ENCODE results near the gene CEP44. TPM values are rescaled to one million over a fixed set of nuclear protein-coding genes. Genes with fewer than 3 reads are reported as not detected.

The CEP44 gene
- total RNA-seq, 1 experiment from 2014 or later = 15.8 TPM

GRCh38 chr4:174349156-174349555 lies 65.4 kb downstream of the CEP44 start:
- Mint-ChIP-seq H3K27ac (ENCODE audit: unreplicated experiment) (no peak overlapping the region), H3K9me3 (ENCODE audit: low read depth, unreplicated experiment) (peaks cover 11% of the 10 kb centered on the region), H3K4me1 (ENCODE audit: low read depth, unreplicated experiment) (no peaks in the 10 kb centered on the region), H3K27me3 (ENCODE audit: unreplicated experiment) (no peaks in the 10 kb centered on the region), H3K36me3 (ENCODE audit: insufficient read depth, unreplicated experiment) (no peaks in the 10 kb centered on the region), H3K4me3 (ENCODE audit: low read depth, unreplicated experiment) (no peak overlapping the region)
- no peak for DNase-seq
- BruUV-seq (replicated peaks) = no TSS peak
- CTCF ChIA-PET = no interaction called here
- TF ChIP-seq, protein P1, sequence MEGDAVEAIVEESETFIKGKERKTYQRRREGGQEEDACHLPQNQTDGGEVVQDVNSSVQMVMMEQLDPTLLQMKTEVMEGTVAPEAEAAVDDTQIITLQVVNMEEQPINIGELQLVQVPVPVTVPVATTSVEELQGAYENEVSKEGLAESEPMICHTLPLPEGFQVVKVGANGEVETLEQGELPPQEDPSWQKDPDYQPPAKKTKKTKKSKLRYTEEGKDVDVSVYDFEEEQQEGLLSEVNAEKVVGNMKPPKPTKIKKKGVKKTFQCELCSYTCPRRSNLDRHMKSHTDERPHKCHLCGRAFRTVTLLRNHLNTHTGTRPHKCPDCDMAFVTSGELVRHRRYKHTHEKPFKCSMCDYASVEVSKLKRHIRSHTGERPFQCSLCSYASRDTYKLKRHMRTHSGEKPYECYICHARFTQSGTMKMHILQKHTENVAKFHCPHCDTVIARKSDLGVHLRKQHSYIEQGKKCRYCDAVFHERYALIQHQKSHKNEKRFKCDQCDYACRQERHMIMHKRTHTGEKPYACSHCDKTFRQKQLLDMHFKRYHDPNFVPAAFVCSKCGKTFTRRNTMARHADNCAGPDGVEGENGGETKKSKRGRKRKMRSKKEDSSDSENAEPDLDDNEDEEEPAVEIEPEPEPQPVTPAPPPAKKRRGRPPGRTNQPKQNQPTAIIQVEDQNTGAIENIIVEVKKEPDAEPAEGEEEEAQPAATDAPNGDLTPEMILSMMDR (IDR thresholded peaks at IDR 0.05; ENCODE audit: unreplicated experiment) = no peak
- intact Hi-C loops (cut with micrococcal nuclease; ENCODE audit: unreplicated experiment) = no loop called here

DNA sequence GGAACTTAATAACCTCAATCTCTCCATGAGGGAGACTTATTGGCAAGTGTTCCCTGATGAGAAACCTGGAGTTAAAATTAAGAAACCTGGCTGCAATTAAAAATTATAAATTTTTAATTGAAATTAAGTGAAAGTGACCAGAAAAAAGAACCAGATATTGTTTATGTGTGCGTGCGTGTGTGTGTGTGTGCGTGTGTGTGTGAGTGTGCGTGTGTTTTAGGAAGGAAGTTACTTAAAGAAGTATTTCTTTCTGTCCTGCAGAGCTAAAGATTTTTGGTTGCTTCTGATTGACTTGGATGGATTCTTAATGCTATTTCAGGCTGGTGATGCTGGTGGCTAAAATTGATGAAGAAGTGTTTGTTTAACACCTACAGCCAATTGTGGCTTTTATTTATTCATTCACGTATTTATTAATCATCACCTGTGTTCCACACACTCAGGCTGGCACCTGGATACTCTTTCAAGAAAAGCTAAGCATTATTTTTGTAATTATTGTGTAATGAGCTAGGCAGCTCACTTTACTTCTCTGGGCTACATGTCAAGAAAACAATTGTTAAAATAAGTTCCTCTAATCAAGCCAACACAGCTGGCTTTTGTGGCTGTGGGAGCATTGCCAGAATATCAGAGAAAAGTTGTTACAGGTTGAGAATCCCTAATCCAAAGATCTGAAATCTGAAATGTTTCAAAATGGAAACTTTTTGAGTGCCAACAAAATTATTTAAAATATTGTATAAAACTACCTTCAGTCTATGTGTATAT lies 68.5 kb downstream of the CEP44 start:
- no peaks in the 10 kb centered on the region for H3K36me3 Mint-ChIP-seq (ENCODE audit: insufficient read depth, unreplicated experiment)
- CTCF ChIA-PET = no interaction called here
- TF ChIP-seq, protein P1 (IDR thresholded peaks at IDR 0.05; ENCODE audit: unreplicated experiment) = no peak
- no TSS peak for BruUV-seq (replicated peaks)
- no peaks in the 10 kb centered on the region for H3K4me1 Mint-ChIP-seq (ENCODE audit: low read depth, unreplicated experiment)
- H3K4me3 Mint-ChIP-seq (ENCODE audit: low read depth, unreplicated experiment) = no peak overlapping the region
- H3K9me3 Mint-ChIP-seq (ENCODE audit: low read depth, unreplicated experiment) = peaks cover 4% of the 10 kb centered on the region
- intact Hi-C loops (cut with micrococcal nuclease; ENCODE audit: unreplicated experiment) = no loop called here
- DNase-seq = no peak
- H3K27me3 Mint-ChIP-seq (ENCODE audit: unreplicated experiment) = no peaks in the 10 kb centered on the region
- no peak overlapping the region for H3K27ac Mint-ChIP-seq (ENCODE audit: unreplicated experiment)

GRCh38 chr4:174357321-174357720 lies 73.6 kb downstream of the CEP44 start:
- Mint-ChIP-seq H3K9me3 (ENCODE audit: low read depth, unreplicated experiment) (no peaks in the 10 kb centered on the region), H3K4me3 (ENCODE audit: low read depth, unreplicated experiment) (no peak overlapping the region), H3K27ac (ENCODE audit: unreplicated experiment) (no peak overlapping the region), H3K36me3 (ENCODE audit: insufficient read depth, unreplicated experiment) (no peaks in the 10 kb centered on the region), H3K27me3 (ENCODE audit: unreplicated experiment) (no peaks in the 10 kb centered on the region), H3K4me1 (ENCODE audit: low read depth, unreplicated experiment) (no peaks in the 10 kb centered on the region)
- TF ChIP-seq, protein P1 (IDR thresholded peaks at IDR 0.05; ENCODE audit: unreplicated experiment) = no peak
- intact Hi-C loops (cut with micrococcal nuclease; ENCODE audit: unreplicated experiment) = no loop called here
- no TSS peak for BruUV-seq (replicated peaks)
- no peak for DNase-seq
- CTCF ChIA-PET = no interaction called here

DNA sequence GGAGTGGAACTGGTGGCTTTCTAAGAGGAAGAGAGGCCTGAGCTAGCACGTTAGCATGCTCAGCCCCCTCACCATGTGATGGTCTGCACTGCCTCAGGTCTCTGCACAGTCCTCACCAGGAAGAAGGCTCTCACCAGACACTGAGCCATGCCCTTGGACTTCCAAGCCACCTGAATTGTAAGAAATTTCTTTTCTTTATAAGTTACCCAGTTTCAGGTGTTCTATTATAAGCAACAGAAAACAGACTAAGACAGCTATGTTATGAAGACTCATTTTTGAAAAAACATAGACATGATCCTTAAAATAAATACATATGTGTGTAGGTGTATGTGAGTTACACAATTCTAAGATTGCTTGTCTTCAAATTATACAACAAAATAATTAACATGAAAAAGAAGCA lies 74.7 kb downstream of the CEP44 start:
- CTCF ChIA-PET = interaction anchor here (0.6 kb wide), 1 partner anchor 65 kb away, joined by 3 read pairs; no protein-coding TSS in a partner anchor
- TF ChIP-seq, protein P1 (IDR thresholded peaks at IDR 0.05; ENCODE audit: unreplicated experiment) = no peak
- H3K4me3 Mint-ChIP-seq (ENCODE audit: low read depth, unreplicated experiment) = no peak overlapping the region
- no peaks in the 10 kb centered on the region for H3K9me3 Mint-ChIP-seq (ENCODE audit: low read depth, unreplicated experiment)
- no peaks in the 10 kb centered on the region for H3K4me1 Mint-ChIP-seq (ENCODE audit: low read depth, unreplicated experiment)
- DNase-seq = no peak
- no peaks in the 10 kb centered on the region for H3K27me3 Mint-ChIP-seq (ENCODE audit: unreplicated experiment)
- no peaks in the 10 kb centered on the region for H3K36me3 Mint-ChIP-seq (ENCODE audit: insufficient read depth, unreplicated experiment)
- no peak overlapping the region for H3K27ac Mint-ChIP-seq (ENCODE audit: unreplicated experiment)
- no TSS peak for BruUV-seq (replicated peaks)
- intact Hi-C loops (cut with micrococcal nuclease; ENCODE audit: unreplicated experiment) = no loop called here
